ENCODE data around the gene SLC22A16. TPM values are rescaled to one million over a fixed set of nuclear protein-coding genes. Genes with fewer than 3 reads are reported as not detected.

Gene SLC22A16
- total and polyA plus RNA-seq, 2 donors from 2014 or later = 0.79 TPM; not detected in 1

DNA sequence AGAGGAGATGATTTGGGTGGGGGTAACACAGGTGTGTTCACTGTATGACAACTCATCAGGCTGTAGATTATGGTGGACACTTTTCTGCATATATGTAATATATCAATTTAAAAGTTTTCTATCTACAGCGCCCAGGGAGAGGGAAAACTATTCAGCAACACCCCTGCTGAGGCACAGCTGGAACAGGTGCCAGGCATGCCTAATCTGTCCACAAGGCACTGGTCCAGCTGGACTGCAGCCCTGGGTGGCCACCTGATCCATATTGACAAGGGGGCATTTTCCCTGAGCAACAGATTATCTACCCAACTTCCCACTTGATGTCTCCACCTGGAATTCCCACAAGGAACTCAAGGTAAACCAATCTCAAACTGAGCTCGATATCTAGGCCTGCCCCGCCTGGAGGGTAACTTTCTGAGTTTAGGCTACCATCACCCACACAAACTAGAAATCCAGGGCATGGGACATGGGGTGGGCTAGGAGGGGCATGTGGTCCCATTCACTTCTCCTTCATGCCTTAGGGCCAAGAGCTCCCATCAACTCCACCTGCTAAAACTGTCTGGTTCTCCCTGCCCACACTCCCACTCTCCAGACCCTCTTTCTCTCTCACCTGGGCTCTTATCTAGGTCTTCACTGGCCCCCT, 4.6 kb downstream of the SLC22A16 start:
- TF ChIP-seq, protein P1, sequence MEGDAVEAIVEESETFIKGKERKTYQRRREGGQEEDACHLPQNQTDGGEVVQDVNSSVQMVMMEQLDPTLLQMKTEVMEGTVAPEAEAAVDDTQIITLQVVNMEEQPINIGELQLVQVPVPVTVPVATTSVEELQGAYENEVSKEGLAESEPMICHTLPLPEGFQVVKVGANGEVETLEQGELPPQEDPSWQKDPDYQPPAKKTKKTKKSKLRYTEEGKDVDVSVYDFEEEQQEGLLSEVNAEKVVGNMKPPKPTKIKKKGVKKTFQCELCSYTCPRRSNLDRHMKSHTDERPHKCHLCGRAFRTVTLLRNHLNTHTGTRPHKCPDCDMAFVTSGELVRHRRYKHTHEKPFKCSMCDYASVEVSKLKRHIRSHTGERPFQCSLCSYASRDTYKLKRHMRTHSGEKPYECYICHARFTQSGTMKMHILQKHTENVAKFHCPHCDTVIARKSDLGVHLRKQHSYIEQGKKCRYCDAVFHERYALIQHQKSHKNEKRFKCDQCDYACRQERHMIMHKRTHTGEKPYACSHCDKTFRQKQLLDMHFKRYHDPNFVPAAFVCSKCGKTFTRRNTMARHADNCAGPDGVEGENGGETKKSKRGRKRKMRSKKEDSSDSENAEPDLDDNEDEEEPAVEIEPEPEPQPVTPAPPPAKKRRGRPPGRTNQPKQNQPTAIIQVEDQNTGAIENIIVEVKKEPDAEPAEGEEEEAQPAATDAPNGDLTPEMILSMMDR (IDR thresholded peaks at IDR 0.05; ENCODE audit: borderline replicate concordance, extremely low read depth, insufficient read depth) = no peak
- Histone ChIP-seq H3K4me1 (ENCODE audit: control insufficient read depth in 2 of 3, insufficient read depth in 2 of 3, low read depth in 1 of 3, low read length in 3 of 3) (no peaks in the 10 kb centered on the region), H3K9ac (ENCODE audit: low read length in 3 of 3) (no peak overlapping the region), H3K36me3 (ENCODE audit: control insufficient read depth in 2 of 3, insufficient read depth in 3 of 3, low read length in 3 of 3) (no peaks in the 10 kb centered on the region), H3K4me3 (ENCODE audit: low read length in 3 of 3) (no peak overlapping the region), H3K27me3 (ENCODE audit: control insufficient read depth, insufficient read depth, low read length) (no peaks in the 10 kb centered on the region), H3K27ac (ENCODE audit: low read depth in 2 of 2, low read length in 2 of 2) (no peak overlapping the region), H3K9me3 (ENCODE audit: control insufficient read depth in 2 of 3, insufficient read depth in 1 of 3, low read length in 3 of 3) (no peaks in the 10 kb centered on the region)
- no peak for FAIRE-seq
- no peak for DNase-seq
- intact Hi-C loops (cut with DNase I) = no loop called here

DNA sequence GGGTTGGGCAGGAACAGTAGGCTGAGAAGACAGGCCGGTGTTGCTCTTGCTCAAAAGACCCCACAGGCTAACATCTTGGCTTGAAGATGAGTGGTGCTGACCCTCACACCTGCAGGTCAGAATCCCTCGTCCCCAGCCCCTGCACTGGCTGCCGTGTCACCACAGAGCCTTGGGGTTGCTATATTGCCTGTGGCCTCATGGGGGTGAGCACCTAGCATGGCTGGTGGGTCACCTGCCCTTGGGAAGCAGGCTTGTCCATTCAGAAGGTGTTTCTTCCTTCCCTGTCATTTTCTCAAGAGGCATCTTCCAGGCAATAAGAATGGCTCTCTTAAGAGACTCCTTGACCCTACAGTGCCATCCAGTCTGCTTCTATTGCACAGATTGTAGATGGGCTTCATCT, 7.7 kb downstream of the SLC22A16 start:
- no peak for FAIRE-seq
- Histone ChIP-seq H3K27me3 (ENCODE audit: control insufficient read depth, insufficient read depth, low read length) (no peaks in the 10 kb centered on the region), H3K36me3 (ENCODE audit: control insufficient read depth in 2 of 3, insufficient read depth in 3 of 3, low read length in 3 of 3) (no peaks in the 10 kb centered on the region)

DNA sequence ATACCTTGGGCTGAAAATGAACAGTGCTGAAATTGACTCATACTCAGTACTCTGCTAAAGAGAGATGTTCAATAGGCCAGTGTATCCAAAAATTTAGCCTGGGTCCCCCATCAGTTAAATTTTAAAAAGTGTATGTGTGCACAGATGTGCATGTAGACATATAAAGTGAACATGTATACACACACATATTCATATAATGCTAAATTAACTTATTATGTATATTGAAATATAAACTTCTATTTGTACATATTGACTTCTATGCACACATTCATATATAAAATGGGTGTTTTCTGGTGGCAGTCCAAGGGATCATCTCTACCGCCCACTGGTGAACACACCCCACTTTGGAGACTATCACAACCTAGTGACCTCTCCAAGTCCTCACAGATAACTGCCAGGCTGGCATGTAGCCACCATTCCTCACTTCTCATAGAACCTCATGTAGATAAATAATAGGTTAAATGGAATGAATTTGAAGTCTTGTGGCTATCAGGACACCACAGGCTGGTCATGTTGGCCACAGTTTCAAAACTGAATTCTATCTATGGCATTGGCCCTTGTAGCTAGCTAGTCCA, 8.8 kb downstream of the SLC22A16 start:
- DNase-seq = no peak
- H3K27ac ChIP-seq (ENCODE audit: low read depth in 2 of 2, low read length in 2 of 2) = no peak overlapping the region
- peaks cover 0 to 5% (median 0%) of the 10 kb centered on the region in 3 donors for H3K9me3 ChIP-seq (ENCODE audit: control insufficient read depth in 2 of 3, insufficient read depth in 1 of 3, low read length in 3 of 3)
- FAIRE-seq = no peak
- no peaks in the 10 kb centered on the region for H3K27me3 ChIP-seq (ENCODE audit: control insufficient read depth, insufficient read depth, low read length)
- TF ChIP-seq, protein P1 (IDR thresholded peaks at IDR 0.05; ENCODE audit: borderline replicate concordance, extremely low read depth, insufficient read depth) = no peak
- H3K4me3 ChIP-seq (ENCODE audit: low read length in 3 of 3) = no peak overlapping the region
- no peaks in the 10 kb centered on the region for H3K36me3 ChIP-seq (ENCODE audit: control insufficient read depth in 2 of 3, insufficient read depth in 3 of 3, low read length in 3 of 3)
- intact Hi-C loops (cut with DNase I) = no loop called here
- H3K9ac ChIP-seq (ENCODE audit: low read length in 3 of 3) = no peak overlapping the region
- H3K4me1 ChIP-seq (ENCODE audit: control insufficient read depth in 2 of 3, insufficient read depth in 2 of 3, low read depth in 1 of 3, low read length in 3 of 3) = no peaks in the 10 kb centered on the region

More for the DNA sequence above, 7.7 kb downstream of the SLC22A16 start:
- Histone ChIP-seq H3K9me3 (ENCODE audit: control insufficient read depth in 2 of 3, insufficient read depth in 1 of 3, low read length in 3 of 3) (no peaks in the 10 kb centered on the region), H3K9ac (ENCODE audit: low read length in 3 of 3) (no peak overlapping the region), H3K27ac (ENCODE audit: low read depth in 2 of 2, low read length in 2 of 2) (no peak overlapping the region), H3K4me3 (ENCODE audit: low read length in 3 of 3) (no peak overlapping the region), H3K4me1 (ENCODE audit: control insufficient read depth in 2 of 3, insufficient read depth in 2 of 3, low read depth in 1 of 3, low read length in 3 of 3) (no peaks in the 10 kb centered on the region)
- TF ChIP-seq, protein P1 (IDR thresholded peaks at IDR 0.05; ENCODE audit: borderline replicate concordance, extremely low read depth, insufficient read depth) = no peak
- DNase-seq = no peak
- intact Hi-C loops (cut with DNase I) = no loop called here

Measured in kidney (tissue), 14 donors.